HG03103 (cell line): ENCODE data around the gene ANKFN1.

Source experiments
- ATAC-seq: cut with Tn5 transposase; IDR thresholded peaks from one replicate; pipeline ENCODE4 v1.9.1; 2021; ENCODE audit warnings: low read depth; ENCODE audit not compliant: unreplicated experiment

Gene ANKFN1

GRCh38 chr17:56486732-56487131 is 333.5 kb downstream of the ANKFN1 start:
- no peak for ATAC-seq

GRCh38 chr17:56488800-56489199 is 335.5 kb downstream of the ANKFN1 start:
- no peak for ATAC-seq

GRCh38 chr17:56489980-56490379 is 336.7 kb downstream of the ANKFN1 start:
- ATAC-seq, result no peak

- no peak for ATAC-seq
Measured at GRCh38 chr17:56495556-56495955, 342.3 kb downstream of the ANKFN1 start.

GRCh38 chr17:56497132-56497531 is 343.9 kb downstream of the ANKFN1 start:
- no peak for ATAC-seq

GRCh38 chr17:56499799-56500388 is 346.6 kb downstream of the ANKFN1 start:
- ATAC-seq, result no peak

- no peak for ATAC-seq
Measured at GRCh38 chr17:56502120-56502654, 348.9 kb downstream of the ANKFN1 start.

- ATAC-seq, result no peak
Measured at GRCh38 chr17:56505154-56505756, 352.0 kb downstream of the ANKFN1 start.

- no peak for ATAC-seq
Measured at GRCh38 chr17:56506349-56506748, 353.1 kb downstream of the ANKFN1 start.

- ATAC-seq, result no peak
Measured at GRCh38 chr17:56510554-56511342, 357.5 kb downstream of the ANKFN1 start.

- ATAC-seq, result no peak
Measured at GRCh38 chr17:56514264-56514663, 361.0 kb downstream of the ANKFN1 start.

GRCh38 chr17:56514899-56515298 is 361.6 kb downstream of the ANKFN1 start:
- no peak for ATAC-seq

GRCh38 chr17:56521414-56522141 is 368.3 kb downstream of the ANKFN1 start:
- ATAC-seq, result no peak

GRCh38 chr17:56523042-56523441 is 369.8 kb downstream of the ANKFN1 start:
- no peak for ATAC-seq

GRCh38 chr17:56528696-56529095 is 375.4 kb downstream of the ANKFN1 start:
- no peak for ATAC-seq

GRCh38 chr17:56532926-56533325 is 379.7 kb downstream of the ANKFN1 start:
- ATAC-seq, result no peak

GRCh38 chr17:56536766-56537165 is 383.5 kb downstream of the ANKFN1 start:
- ATAC-seq, result no peak

GRCh38 chr17:56540836-56541235 is 387.6 kb downstream of the ANKFN1 start:
- ATAC-seq, result no peak

GRCh38 chr17:56543280-56543679 is 390.0 kb downstream of the ANKFN1 start:
- no peak for ATAC-seq

GRCh38 chr17:56545106-56545505 is 391.8 kb downstream of the ANKFN1 start:
- no peak for ATAC-seq

GRCh38 chr17:56545930-56546329 is 392.7 kb downstream of the ANKFN1 start:
- no peak for ATAC-seq
